ENCODE measurements around the gene AANAT.

DNA sequence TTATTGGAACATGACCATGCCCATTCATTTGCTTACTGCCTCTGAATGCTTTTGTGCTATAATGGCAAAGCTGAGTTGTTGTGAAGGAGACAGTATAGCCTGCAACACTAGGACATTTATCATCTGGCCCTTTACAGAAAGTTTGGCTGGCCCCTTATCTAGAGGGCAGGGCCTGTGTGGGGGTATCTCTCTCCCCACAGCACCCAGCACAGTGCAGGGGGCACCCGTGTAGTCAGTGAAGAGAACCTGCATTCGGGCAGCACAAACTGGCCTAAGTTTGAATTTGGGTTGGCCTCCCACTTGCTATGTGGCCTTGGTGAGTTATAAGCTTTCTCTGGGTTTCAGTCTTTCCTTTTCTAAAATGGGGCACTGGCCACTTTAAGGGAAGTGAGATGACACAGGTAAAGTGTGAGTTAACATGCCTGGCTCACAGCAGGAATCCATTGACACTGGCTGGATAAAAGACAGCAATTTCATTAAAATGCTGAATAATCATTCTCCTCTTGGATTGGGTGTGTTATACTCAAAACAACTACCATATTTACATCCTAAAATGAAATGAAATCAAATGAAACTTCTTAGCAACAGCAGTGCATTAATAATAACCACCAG, 26.5 kb upstream of the AANAT start:
- TF ChIP-seq, protein P1, sequence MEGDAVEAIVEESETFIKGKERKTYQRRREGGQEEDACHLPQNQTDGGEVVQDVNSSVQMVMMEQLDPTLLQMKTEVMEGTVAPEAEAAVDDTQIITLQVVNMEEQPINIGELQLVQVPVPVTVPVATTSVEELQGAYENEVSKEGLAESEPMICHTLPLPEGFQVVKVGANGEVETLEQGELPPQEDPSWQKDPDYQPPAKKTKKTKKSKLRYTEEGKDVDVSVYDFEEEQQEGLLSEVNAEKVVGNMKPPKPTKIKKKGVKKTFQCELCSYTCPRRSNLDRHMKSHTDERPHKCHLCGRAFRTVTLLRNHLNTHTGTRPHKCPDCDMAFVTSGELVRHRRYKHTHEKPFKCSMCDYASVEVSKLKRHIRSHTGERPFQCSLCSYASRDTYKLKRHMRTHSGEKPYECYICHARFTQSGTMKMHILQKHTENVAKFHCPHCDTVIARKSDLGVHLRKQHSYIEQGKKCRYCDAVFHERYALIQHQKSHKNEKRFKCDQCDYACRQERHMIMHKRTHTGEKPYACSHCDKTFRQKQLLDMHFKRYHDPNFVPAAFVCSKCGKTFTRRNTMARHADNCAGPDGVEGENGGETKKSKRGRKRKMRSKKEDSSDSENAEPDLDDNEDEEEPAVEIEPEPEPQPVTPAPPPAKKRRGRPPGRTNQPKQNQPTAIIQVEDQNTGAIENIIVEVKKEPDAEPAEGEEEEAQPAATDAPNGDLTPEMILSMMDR (conservative IDR thresholded peaks at IDR 0.05; ENCODE audit: low read length): no peak
- no peak for TF ChIP-seq EZH2phosphoT487 (IDR thresholded peaks at IDR 0.05; ENCODE audit: borderline replicate concordance)
